ENCODE measurements around the gene DUS1L.

Gene DUS1L

GRCh38 chr17:82079001-82079677, 13.5 kb upstream of the DUS1L start:
- H3K36me3 ChIP-seq (replicated peaks; ENCODE audit: insufficient read depth, low read length): peaks cover 11% of the 10 kb centered on the region
- H3K27ac ChIP-seq (ENCODE audit: low read length): no peak overlapping the region
- no peaks in the 10 kb centered on the region for H3K4me1 ChIP-seq (ENCODE audit: low read length)
- H3K4me3 ChIP-seq (ENCODE audit: low read length): no peak overlapping the region
- H3K27me3 ChIP-seq (replicated peaks; ENCODE audit: insufficient read depth, low read length): no peaks in the 10 kb centered on the region
- no peak overlapping the region for H3K4me2 ChIP-seq (ENCODE audit: low read depth, low read length)
- no peak overlapping the region for H3K9ac ChIP-seq (ENCODE audit: low read length)
- no peaks in the 10 kb centered on the region for H3K9me3 ChIP-seq (replicated peaks; ENCODE audit: insufficient read depth, low read length)
- TF ChIP-seq EZH2phosphoT487 (IDR thresholded peaks at IDR 0.05; ENCODE audit: low read length): no peak
- no peak for TF ChIP-seq CTCF (IDR thresholded peaks at IDR 0.05; ENCODE audit: low read length)
- no peak for TF ChIP-seq EZH2 (optimal IDR thresholded peaks at IDR 0.05; ENCODE audit: low read depth, low read length)
- peaks cover 3% of the 10 kb centered on the region; the same call in 1 of the 2 replicates for H3F3A ChIP-seq (ENCODE audit: insufficient read depth, low read length)
- no peaks in the 10 kb centered on the region for H3K9me2 ChIP-seq (replicated peaks; ENCODE audit: insufficient read depth, low read length)
- no peak overlapping the region for H2AFZ ChIP-seq (ENCODE audit: low read length)
- DNase-seq: no peak
- H3K79me2 ChIP-seq (ENCODE audit: low read length): no peaks in the 10 kb centered on the region
- H4K20me1 ChIP-seq (ENCODE audit: insufficient read depth, low read length): no peaks in the 10 kb centered on the region

- H3K27me3 ChIP-seq (replicated peaks; ENCODE audit: insufficient read depth, low read length): no peaks in the 10 kb centered on the region
- no peaks in the 10 kb centered on the region for H3K9me2 ChIP-seq (replicated peaks; ENCODE audit: insufficient read depth, low read length)
- no peaks in the 10 kb centered on the region for H3K4me1 ChIP-seq (ENCODE audit: low read length)
- DNase-seq: no peak
- peaks cover 8% of the 10 kb centered on the region for H3K36me3 ChIP-seq (replicated peaks; ENCODE audit: insufficient read depth, low read length)
- TF ChIP-seq EZH2 (optimal IDR thresholded peaks at IDR 0.05; ENCODE audit: low read depth, low read length): no peak
- no peak for TF ChIP-seq EZH2phosphoT487 (IDR thresholded peaks at IDR 0.05; ENCODE audit: low read length)
- no peak for TF ChIP-seq CTCF (IDR thresholded peaks at IDR 0.05; ENCODE audit: low read length)
- H3K9me3 ChIP-seq (replicated peaks; ENCODE audit: insufficient read depth, low read length): no peaks in the 10 kb centered on the region
- no peak overlapping the region for H3K4me3 ChIP-seq (ENCODE audit: low read length)
- H3K79me2 ChIP-seq (ENCODE audit: low read length): no peaks in the 10 kb centered on the region
- no peak overlapping the region for H3K4me2 ChIP-seq (ENCODE audit: low read depth, low read length)
- H3K27ac ChIP-seq (ENCODE audit: low read length): no peak overlapping the region
- no peak overlapping the region for H3K9ac ChIP-seq (ENCODE audit: low read length)
- H3F3A ChIP-seq (ENCODE audit: insufficient read depth, low read length): peaks cover 3% of the 10 kb centered on the region; the same call in 1 of the 2 replicates
- no peaks in the 10 kb centered on the region for H4K20me1 ChIP-seq (ENCODE audit: insufficient read depth, low read length)
- no peak overlapping the region for H2AFZ ChIP-seq (ENCODE audit: low read length)
These were observed 12.8 kb upstream of the DUS1L start for GRCh38 chr17:82078433-82078832.

- no peak for TF ChIP-seq CTCF (IDR thresholded peaks at IDR 0.05; ENCODE audit: low read length)
- no peak for TF ChIP-seq EZH2 (optimal IDR thresholded peaks at IDR 0.05; ENCODE audit: low read depth, low read length)
- no peak for TF ChIP-seq EZH2phosphoT487 (IDR thresholded peaks at IDR 0.05; ENCODE audit: low read length)
- no peak for DNase-seq
- no peaks in the 10 kb centered on the region for H3K27me3 ChIP-seq (replicated peaks; ENCODE audit: insufficient read depth, low read length)
- H3K79me2 ChIP-seq (ENCODE audit: low read length): no peaks in the 10 kb centered on the region
- no peak overlapping the region for H3K27ac ChIP-seq (ENCODE audit: low read length)
- H3K9me2 ChIP-seq (replicated peaks; ENCODE audit: insufficient read depth, low read length): no peaks in the 10 kb centered on the region
- no peak overlapping the region for H2AFZ ChIP-seq (ENCODE audit: low read length)
- H3K4me2 ChIP-seq (ENCODE audit: low read depth, low read length): no peak overlapping the region
- H4K20me1 ChIP-seq (ENCODE audit: insufficient read depth, low read length): no peaks in the 10 kb centered on the region
- no peaks in the 10 kb centered on the region for H3K9me3 ChIP-seq (replicated peaks; ENCODE audit: insufficient read depth, low read length)
- no peak overlapping the region for H3K4me3 ChIP-seq (ENCODE audit: low read length)
- H3K36me3 ChIP-seq (replicated peaks; ENCODE audit: insufficient read depth, low read length): peaks cover 6% of the 10 kb centered on the region
- peaks cover 3% of the 10 kb centered on the region; the same call in 1 of the 2 replicates for H3F3A ChIP-seq (ENCODE audit: insufficient read depth, low read length)
- H3K9ac ChIP-seq (ENCODE audit: low read length): no peak overlapping the region
- no peaks in the 10 kb centered on the region for H3K4me1 ChIP-seq (ENCODE audit: low read length)
These were observed 12.2 kb upstream of the DUS1L start for GRCh38 chr17:82077617-82078358.
